Stimulated activated CD8-positive, alpha-beta memory T cell treated with anti-CD3 and anti-CD28 coated beads, Interleukin-7, amount 100 ng/mL, for 4 hours (primary cell): Measurements from ENCODE around the gene NETO2.
"Not testable (repeated sequence)": the region's sequence is repeated elsewhere in the genome, so short reads cannot be mapped to it uniquely, and the experiment has no call there.

Experiments used
- DNase-seq, 2 donors: peaks; one replicate each; pipeline ENCODE4 v3.0.0-alpha.2; 2020; ENCODE audit warnings: low read depth in 2 of 2

NETO2 gene

DNA sequence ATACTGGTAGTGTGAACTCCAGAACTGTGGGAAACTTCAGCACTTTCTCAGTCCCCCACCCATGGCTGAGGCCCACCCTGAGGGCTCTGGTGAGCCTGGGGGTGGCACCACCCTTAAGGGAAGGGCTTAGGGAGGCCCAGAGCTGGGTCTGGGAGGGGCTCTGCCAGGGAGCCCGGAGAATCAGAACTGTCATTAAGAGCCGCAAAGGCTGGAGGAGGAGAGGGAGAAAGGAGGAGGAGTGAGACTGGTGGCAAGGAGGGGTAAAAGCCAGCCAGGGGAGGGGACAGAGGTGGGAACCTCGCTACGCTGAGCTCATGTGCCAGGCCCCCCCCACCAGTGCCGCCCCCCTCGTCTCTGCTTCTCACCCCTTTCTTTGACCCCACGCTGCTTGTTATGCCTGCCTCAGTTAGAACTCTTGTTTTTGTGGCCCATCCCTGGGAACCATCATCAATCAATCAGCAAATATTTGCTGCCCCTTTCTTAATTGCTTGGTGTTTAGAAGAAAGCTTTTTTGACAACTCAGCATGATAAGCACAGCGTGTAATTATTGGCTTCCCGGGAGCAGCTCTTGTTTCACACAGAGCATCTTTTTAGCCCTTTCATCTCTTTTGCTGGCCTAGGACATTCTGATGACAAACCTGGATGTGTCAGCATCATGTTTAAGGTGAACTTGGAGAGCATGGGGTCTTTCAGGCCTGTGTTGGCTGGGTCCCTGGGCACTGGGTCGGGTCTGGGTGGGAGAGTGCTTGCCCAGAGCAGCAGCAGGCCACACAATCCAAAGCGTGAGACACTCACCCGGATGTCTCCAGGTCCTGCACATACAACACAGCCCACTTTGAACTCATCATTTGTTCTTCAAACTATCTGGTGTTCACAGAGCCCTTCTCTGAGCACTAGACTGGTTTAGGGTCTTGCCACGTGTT, 77.7 kb downstream of the NETO2 start:
- DNase-seq = no peak

DNA sequence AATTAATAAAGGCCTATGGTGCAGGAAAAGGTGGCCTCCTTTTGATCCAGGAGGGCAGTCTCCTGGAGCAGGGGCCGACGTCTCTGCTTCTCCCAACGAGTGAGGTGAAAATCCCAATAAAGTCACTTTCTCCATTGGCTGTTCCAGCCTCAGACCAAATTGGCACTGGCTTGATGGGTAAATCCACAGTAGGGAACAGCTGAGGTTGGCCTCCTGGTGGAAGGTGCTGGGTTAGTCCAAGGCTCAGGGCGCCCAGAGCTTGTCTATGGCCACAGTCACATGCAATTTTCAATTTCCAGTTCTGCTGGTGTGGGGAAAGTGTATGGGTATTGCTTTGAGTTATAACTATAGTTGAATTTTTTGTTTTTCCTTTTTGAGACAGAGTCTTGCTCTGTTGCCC, 79.0 kb downstream of the NETO2 start:
- no peak for DNase-seq

- no peak for DNase-seq
Measured at GRCh38 chr16:47063011-47063724, 80.6 kb downstream of the NETO2 start.

DNA sequence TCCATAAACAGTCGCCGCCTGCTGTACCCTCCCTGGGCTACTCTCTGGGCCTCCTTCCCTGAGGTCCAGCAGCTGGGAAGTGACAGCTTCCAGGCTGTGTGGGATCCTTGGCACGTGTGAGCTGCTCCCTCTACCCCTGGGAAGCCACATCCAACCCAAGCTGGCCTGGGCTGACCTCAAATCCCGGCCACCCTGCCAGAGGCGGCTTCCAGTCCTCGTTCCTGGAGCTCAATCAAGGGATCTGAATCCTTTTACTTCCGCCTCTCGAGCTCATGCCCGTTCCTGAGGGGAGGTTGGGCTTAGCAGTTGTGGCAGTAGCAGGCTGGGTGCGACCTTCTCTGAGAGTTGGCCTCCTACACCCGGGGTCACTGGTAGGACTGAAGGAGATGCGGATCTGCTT, 82.5 kb downstream of the NETO2 start:
- no peak for DNase-seq

DNA sequence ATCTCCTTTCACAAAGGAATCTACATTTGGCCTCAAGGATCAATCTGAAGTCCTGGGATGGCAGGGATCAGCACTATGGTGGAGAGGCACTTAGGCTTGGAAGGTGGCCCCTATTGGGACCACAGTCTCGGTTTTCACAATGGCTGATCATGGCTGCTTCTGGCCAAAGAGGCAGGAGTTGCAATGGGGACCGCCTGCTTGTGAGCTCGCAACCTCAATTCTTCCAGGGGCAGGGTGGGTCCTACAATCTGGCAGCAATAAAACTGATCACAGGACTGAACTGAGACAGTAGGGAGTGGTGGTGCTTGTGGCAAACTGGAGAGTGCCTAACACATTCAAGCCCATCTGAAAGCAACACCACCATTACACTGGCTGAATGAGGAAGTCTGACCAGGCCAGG, 83.1 kb downstream of the NETO2 start:
- DNase-seq = no peak

GRCh38 chr16:47059991-47060390, 83.8 kb downstream of the NETO2 start:
- no peak for DNase-seq

DNA sequence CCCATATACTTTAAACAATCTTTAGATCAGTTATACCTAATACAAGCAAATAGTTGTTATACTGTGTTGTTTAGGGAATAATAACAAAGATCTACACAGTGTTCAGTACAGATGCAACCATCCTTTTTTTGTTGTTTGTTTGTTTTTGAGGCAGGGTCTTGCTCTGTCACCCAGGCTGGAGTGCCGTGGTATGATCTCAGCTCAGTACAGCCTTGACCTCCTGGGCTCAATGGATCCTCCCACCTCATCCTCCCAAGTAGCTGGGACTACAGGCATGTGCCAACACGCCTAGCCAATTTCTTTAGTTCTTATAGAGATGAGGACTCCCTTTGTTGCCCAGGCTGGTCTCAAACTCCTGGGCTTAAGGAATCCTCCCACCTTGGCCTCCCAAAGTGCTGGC, 84.6 kb downstream of the NETO2 start:
- not testable (repeated sequence) for DNase-seq

DNA sequence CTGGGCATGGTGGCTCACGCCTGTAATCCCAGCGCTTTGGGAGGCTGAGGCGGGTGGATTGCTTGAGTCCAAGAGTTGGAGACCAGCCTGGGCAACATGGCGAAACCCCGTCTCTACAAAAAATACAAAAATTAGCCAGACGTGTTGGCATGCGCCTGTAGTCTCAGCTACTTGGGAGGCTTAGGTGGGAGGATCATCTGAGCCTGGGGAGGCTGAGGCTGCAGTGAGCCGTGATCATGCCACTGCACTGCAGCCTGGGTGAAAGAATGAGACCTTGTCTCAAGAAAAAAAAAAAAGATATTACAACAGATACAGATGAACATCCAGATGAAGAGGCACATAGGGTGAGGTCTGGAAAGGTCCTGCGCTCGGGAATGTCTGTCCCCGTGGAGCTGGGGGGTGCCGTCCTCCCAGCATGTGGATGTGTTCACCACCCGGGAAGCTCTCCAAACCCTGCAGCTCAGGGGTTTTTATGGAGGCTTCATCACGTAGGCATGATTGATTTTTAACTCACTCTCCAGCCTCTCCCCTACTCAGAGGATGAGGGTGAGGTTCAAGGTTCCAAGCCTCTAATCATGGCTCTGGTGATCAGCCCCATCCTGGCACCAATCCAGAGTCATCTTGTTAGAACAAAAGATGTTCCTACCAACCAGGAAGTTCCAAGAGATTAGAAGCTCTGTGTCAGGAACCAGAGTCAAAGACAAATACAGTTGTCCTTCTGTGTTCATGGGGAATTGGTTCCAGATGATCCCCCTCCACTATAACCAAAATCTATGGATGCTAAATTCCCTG, 85.3 kb downstream of the NETO2 start:
- no peak for DNase-seq

DNA sequence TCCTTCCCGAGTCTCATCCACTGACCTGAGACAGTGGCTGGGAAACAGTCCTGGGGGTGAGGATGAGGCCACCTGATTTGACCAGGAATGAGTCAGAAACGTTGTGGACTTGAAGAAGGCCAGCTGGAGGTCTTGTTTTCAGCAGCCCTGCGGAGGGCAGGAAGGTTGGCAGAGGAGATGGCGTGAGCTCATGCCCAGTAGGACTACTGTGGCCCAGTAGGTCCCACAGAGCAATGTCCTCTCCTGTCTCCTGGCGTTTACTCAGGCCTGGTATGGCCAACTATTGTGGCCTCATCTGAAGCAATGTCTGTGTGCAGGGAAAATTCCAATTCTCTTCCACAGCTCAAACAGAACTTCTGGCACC, 86.1 kb downstream of the NETO2 start:
- DNase-seq = no peak

- DNase-seq = no peak
Measured at GRCh38 chr16:47056688-47057629, 86.8 kb downstream of the NETO2 start.

DNA sequence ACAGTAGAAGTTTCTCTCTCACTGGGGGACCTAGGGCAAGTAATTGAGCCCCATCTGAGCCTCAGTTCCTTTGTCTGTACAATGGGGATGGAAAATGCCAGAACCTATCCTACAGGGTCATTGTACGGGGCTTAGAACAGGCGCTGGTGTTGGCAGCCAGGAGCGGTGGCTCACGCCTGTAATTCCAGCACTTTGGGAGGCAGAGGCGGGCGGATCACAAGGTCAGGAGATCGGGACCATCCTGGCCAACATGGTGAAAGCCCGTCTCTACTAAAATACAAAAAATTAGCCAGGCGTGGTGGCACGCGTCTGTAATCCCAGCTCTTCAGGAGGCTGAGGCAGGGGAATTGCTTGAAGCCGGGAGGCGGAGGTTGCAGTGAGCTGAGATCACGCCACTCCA, 87.7 kb downstream of the NETO2 start:
- DNase-seq = not testable (repeated sequence)

DNA sequence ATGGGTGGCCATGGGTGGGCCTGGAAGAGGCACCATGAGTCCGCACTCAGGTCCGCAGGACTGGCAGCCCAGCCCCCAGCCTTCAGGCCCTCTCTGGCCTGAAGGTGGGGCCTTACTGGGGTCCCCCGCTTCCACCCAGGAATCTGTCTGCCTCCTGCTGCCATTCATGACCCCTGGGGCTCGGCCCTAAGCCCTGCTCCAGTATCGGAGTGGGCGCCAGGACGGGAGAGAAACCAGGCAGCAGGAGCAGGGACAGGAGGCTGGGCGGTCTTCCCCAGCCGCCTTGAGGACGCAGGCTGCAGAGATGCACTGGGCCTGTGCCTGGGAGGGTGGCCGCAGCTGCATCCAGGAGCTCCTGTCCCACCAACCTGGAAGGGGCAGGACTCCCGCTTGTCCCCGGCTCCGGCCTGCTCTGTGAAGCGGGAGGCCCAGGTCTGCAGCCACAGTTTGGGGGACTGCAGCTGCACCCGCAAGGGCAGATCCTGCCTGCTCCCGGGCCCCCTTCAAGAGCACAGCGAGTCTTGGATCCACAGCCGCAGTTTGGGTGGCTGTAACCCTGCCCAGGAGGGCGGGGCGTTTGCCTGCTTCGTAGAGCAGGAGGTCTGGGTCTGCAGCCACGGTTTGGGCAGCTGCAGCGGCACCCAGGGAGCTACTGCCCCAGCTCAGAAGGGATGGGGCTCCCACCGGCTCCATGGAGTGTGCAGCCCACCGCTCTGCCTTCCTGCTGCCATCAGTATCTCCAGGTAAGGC, 88.4 kb downstream of the NETO2 start:
- no peak for DNase-seq

- no peak for DNase-seq
Measured at GRCh38 chr16:47054306-47054705, 89.4 kb downstream of the NETO2 start.

- no peak for DNase-seq
Measured at GRCh38 chr16:47053895-47054294, 89.8 kb downstream of the NETO2 start.

- DNase-seq = no peak
Measured at GRCh38 chr16:47052666-47053640, 90.8 kb downstream of the NETO2 start.

- no peak for DNase-seq
Measured at GRCh38 chr16:47051031-47051430, 92.7 kb downstream of the NETO2 start.

GRCh38 chr16:47049901-47050583, 93.7 kb downstream of the NETO2 start:
- DNase-seq = no peak

- no peak for DNase-seq
Measured at GRCh38 chr16:47047524-47048203, 96.1 kb downstream of the NETO2 start.
